HUES48 (cell line): ENCODE measurements around the gene HSPB7.
"Not testable (repeated sequence)": the region's sequence is repeated elsewhere in the genome, so short reads cannot be mapped to it uniquely, and the experiment has no call there.

Experiments
- H3K27ac ChIP-seq: one replicate; pipeline ENCODE4 v1.7.0; 2013; ENCODE audit warnings: low read depth, low read length, inconsistent platforms
- H3K27me3 ChIP-seq: 2 replicates; pipeline ENCODE4 v1.6.1; 2013; ENCODE audit warnings: mild to moderate bottlenecking, low read length; ENCODE audit not compliant: control insufficient read depth, insufficient read depth
- H3K36me3 ChIP-seq: 2 replicates; pipeline ENCODE4 v1.6.1; 2013; ENCODE audit warnings: low read length; ENCODE audit not compliant: control insufficient read depth, insufficient read depth
- H3K4me1 ChIP-seq: 2 replicates; pipeline ENCODE4 v1.6.1; 2013; ENCODE audit warnings: mild to moderate bottlenecking, low read length; ENCODE audit not compliant: control insufficient read depth, insufficient read depth
- H3K4me3 ChIP-seq: 2 replicates; pipeline ENCODE4 v1.5.1; 2013; ENCODE audit warnings: mild to moderate bottlenecking, low read depth, low read length
- H3K9ac ChIP-seq: 2 replicates; pipeline ENCODE4 v1.6.1; 2013; ENCODE audit warnings: mild to moderate bottlenecking, low read depth, low read length, moderate library complexity
- H3K9me3 ChIP-seq: 2 replicates; pipeline ENCODE4 v1.6.1; 2013; ENCODE audit warnings: low read length; ENCODE audit not compliant: control insufficient read depth, insufficient read depth

Gene HSPB7

GRCh38 chr1:16048573-16049189 is 30.8 kb upstream of the HSPB7 start:
- no peak overlapping the region for H3K9ac ChIP-seq
- peaks cover 6% of the 10 kb centered on the region; the same call in 1 of the 2 replicates for H3K27me3 ChIP-seq
- H3K9me3 ChIP-seq: no peaks in the 10 kb centered on the region
- peaks cover 2% of the 10 kb centered on the region; the same call in 1 of the 2 replicates for H3K4me1 ChIP-seq
- H3K4me3 ChIP-seq: peak overlapping the region; percentile 58
- no peaks in the 10 kb centered on the region for H3K36me3 ChIP-seq
- no peak overlapping the region for H3K27ac ChIP-seq

DNA sequence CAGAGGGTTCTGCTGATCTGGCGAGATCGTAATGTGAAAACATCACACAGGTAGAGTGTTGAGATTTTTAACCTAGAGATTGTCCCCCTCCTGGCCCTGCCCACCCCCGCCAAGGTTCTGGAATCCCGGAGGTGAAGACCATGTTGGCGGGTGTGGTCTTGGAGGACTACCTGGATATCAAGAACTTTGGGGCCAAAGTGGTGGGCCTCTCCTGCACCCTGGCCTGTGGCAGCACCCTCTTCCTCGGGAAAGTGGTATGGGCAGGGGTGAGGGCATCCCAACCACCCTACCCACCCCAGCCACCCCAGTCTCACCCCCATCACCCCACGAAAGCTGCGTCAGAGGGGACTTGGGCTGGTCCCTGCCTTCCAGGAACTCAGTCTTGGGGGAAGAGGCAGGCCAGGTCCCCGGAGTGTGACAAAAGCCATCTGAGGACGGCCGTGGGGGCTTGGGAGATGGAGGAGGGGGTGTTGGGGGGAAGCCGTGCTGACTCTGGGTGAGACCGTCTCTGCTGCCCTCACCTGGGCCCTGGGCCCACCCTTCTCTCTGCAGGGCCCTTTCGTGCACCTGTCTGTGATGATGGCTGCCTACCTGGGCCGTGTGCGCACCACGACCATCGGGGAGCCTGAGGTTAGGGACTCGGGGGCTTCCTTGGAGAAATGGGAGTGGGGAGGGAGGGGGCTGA is 30.1 kb upstream of the HSPB7 start:
- Histone ChIP-seq H3K36me3 (no peaks in the 10 kb centered on the region), H3K4me3 (peak overlapping the region; percentile 53), H3K9me3 (no peaks in the 10 kb centered on the region), H3K27ac (no peak overlapping the region), H3K4me1 (peaks cover 2% of the 10 kb centered on the region; the same call in 1 of the 2 replicates), H3K9ac (no peak overlapping the region), H3K27me3 (peaks cover 6% of the 10 kb centered on the region; the same call in 1 of the 2 replicates)

GRCh38 chr1:16046842-16047241 is 29.0 kb upstream of the HSPB7 start:
- peaks cover 2% of the 10 kb centered on the region; the same call in 1 of the 2 replicates for H3K4me1 ChIP-seq
- H3K9me3 ChIP-seq: no peaks in the 10 kb centered on the region
- H3K27me3 ChIP-seq: peaks cover 6% of the 10 kb centered on the region; the same call in 1 of the 2 replicates
- no peaks in the 10 kb centered on the region for H3K36me3 ChIP-seq
- H3K9ac ChIP-seq: no peak overlapping the region
- no peak overlapping the region for H3K27ac ChIP-seq
- no peak overlapping the region for H3K4me3 ChIP-seq

DNA sequence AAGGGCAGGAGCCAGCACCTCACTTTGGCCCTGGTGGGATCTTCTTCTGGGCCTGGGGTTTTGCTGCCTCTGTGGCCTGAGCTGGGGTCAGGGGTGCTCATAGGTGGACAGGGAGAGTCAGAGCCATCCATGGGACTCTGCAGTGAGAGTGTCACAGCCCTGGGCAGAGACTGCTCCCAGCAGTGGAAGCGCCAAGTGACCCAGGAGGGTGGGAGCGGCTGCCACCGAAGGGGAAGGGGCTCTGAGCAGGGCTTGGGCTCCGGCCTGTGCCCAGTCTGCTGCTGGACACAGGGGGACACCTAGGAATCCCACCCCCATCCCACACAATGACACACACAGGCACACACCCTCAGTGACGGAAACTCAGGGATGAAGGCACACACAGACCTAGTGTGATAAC is 26.1 kb upstream of the HSPB7 start:
- Histone ChIP-seq H3K9ac (no peak overlapping the region), H3K27ac (no peak overlapping the region), H3K27me3 (peaks cover 6% of the 10 kb centered on the region; the same call in 1 of the 2 replicates), H3K9me3 (no peaks in the 10 kb centered on the region), H3K4me3 (no peak overlapping the region), H3K36me3 (no peaks in the 10 kb centered on the region), H3K4me1 (no peaks in the 10 kb centered on the region)

GRCh38 chr1:16043521-16043920 is 25.7 kb upstream of the HSPB7 start, which contains the start of gene CLCNKB:
CLCNKB (plus strand) TSS chr1:16043782; CDS start chr1:16044493, 711 bp downstream.
- Histone ChIP-seq H3K9me3 (no peaks in the 10 kb centered on the region), H3K27me3 (peaks cover 6% of the 10 kb centered on the region; the same call in 1 of the 2 replicates), H3K27ac (no peak within 1 kb of the TSS), H3K9ac (no peak within 1 kb of the TSS), H3K4me1 (no peaks in the 10 kb centered on the region), H3K36me3 (no peaks in the 10 kb centered on the region), H3K4me3 (no peak within 1 kb of the TSS)

GRCh38 chr1:16042654-16043053 is 24.8 kb upstream of the HSPB7 start:
- H3K4me3 ChIP-seq, H3K9me3 ChIP-seq, H3K27ac ChIP-seq, H3K9ac ChIP-seq, H3K27me3 ChIP-seq, H3K36me3 ChIP-seq, H3K4me1 ChIP-seq: not testable (repeated sequence)

DNA sequence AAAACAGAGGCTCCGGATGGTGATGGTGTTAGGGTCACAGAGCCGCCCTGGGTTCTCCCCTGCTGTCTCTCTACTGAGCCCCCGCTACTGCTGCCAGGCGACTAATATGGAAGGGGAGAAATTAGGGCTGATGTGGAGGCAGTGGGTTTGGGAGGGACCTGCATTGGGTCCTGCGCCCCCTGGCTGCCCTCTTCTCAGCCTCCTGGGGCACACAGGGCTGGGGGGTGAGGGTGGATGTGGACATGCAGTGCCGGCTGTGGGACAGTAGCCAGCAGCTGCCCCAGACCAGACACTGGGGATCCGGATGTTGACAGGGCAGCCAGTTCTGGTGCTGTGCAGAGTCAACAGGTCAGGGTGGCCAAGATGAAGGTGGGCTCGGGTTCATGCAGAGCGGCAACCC is 24.3 kb upstream of the HSPB7 start:
- H3K4me1 ChIP-seq: no peaks in the 10 kb centered on the region
- no peak overlapping the region for H3K4me3 ChIP-seq
- no peak overlapping the region for H3K9ac ChIP-seq
- H3K27ac ChIP-seq: no peak overlapping the region
- H3K27me3 ChIP-seq: no peaks in the 10 kb centered on the region; the same call in 1 of the 2 replicates
- H3K36me3 ChIP-seq: no peaks in the 10 kb centered on the region
- H3K9me3 ChIP-seq: no peaks in the 10 kb centered on the region

DNA sequence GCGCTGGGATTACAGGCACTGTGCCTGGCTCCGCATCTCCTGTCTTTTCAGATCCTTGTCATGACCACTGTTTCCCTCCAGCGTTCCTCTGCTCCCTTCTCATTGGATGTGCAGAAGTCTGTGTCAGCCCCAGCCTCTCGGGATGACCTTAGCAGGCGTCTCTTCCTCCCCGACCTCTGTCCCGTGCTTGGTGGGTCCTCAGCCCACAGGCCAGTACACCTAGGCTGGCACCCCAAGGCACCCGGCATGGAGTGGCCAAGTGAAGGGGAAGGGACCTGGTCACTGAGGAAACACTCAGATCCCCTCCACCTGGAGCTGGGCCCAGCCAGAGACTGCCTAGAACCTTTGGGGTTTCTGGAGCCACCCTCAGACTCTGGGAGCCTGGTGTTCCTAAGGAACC is 23.4 kb upstream of the HSPB7 start:
- Histone ChIP-seq H3K4me3 (no peak overlapping the region), H3K36me3 (no peaks in the 10 kb centered on the region), H3K27ac (no peak overlapping the region), H3K4me1 (no peaks in the 10 kb centered on the region), H3K9ac (no peak overlapping the region), H3K27me3 (no peaks in the 10 kb centered on the region), H3K9me3 (no peaks in the 10 kb centered on the region)

DNA sequence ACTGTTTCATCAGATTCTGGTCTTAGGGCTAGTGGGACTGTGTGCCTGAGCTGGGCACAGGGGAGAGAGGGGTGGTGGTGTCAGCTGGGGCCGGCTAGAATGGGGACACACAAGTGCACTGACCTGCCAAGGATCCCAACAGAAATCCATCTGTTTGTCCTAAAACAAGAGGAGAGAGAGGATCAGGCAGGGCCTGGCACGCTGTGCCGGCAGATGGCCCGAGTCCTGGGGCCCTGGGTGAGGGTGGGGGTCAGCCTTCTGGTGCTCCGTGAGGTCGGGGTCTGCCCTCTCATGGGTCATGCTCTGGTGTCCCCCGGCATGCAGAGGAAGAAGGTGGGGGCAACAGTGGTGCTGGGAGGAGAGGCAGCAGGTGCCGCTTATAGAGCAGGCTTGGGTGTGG is 22.0 kb upstream of the HSPB7 start:
- H3K4me1 ChIP-seq, H3K36me3 ChIP-seq, H3K9ac ChIP-seq, H3K4me3 ChIP-seq, H3K27ac ChIP-seq, H3K27me3 ChIP-seq, H3K9me3 ChIP-seq: not testable (repeated sequence)

DNA sequence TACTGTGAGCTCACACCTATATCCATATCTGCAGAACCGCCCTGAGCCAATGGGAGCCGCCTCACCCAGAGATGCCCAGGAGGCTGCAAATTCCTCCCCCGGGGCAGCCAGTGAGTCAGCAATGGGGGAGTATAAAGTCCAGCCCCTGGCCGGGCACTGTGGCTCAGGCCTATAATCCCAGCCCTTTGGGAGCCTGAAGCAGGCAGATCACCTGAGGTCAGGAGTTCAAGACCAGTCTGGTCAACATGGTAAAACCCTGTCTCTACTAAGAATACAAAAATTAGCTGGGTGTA is 20.7 kb upstream of the HSPB7 start:
- H3K27ac ChIP-seq: no peak overlapping the region
- H3K36me3 ChIP-seq: no peaks in the 10 kb centered on the region
- no peak overlapping the region for H3K9ac ChIP-seq
- no peaks in the 10 kb centered on the region for H3K4me1 ChIP-seq
- no peaks in the 10 kb centered on the region for H3K27me3 ChIP-seq
- H3K4me3 ChIP-seq: no peak overlapping the region
- H3K9me3 ChIP-seq: no peaks in the 10 kb centered on the region

DNA sequence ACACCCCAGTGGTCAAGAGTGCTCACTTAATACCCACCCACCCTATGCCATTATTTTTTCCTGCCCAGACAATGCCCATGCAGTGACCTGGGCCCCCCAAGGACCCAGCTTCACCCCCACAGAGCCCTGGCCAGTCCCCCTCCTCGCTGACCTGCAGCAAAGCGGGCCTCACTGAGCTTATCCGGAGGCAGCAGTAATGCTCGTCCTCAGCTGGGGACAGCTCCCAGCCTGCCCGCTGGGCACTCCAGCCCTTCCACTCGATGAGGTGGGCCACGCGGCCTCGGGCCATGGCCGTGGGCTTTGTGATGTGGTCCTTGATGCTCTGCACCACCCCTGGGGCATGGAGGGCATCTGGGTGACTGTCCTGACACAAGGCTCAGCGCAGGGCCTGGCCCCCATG is 18.6 kb upstream of the HSPB7 start:
- not testable (repeated sequence) for H3K9me3 ChIP-seq, H3K4me1 ChIP-seq, H3K27ac ChIP-seq, H3K36me3 ChIP-seq, H3K4me3 ChIP-seq, H3K9ac ChIP-seq, H3K27me3 ChIP-seq
